HFF-Myc (cell line): ENCODE data around the gene VPS18.

Experiments
- DNase-seq: peaks from one replicate; pipeline ENCODE4 v3.0.0-alpha.2; 2011; ENCODE audit warnings: low read depth; ENCODE audit errors: extremely low read depth
- H3K4me3 ChIP-seq: replicated peaks from 2 replicates; pipeline ENCODE4 v1.5.1; 2011; ENCODE audit warnings: low read depth, mild to moderate bottlenecking, control low read depth, low read length
- CTCF ChIP-seq: IDR thresholded peaks from 2 replicates; pipeline ENCODE4 v1.5.1; 2012; ENCODE audit warnings: mild to moderate bottlenecking, low read depth, low read length, control low read depth; ENCODE audit errors: missing control alignments

Gene VPS18

GRCh38 chr15:40930430-40931299, 36.4 kb downstream of the VPS18 start:
- peak; percentile 73 for TF ChIP-seq CTCF
- DNase-seq = no peak
- peak overlapping the region; percentile 52 for H3K4me3 ChIP-seq

- no peak for TF ChIP-seq CTCF
- DNase-seq = no peak
- peak overlapping the region; percentile 52 for H3K4me3 ChIP-seq
Measured at GRCh38 chr15:40931300-40932142, 37.3 kb downstream of the VPS18 start.

GRCh38 chr15:40932156-40932555, 37.9 kb downstream of the VPS18 start:
- H3K4me3 ChIP-seq = no peak overlapping the region
- no peak for DNase-seq
- TF ChIP-seq CTCF = no peak

- no peak for TF ChIP-seq CTCF
- no peak for DNase-seq
Measured at GRCh38 chr15:40932649-40933516, 38.6 kb downstream of the VPS18 start.

GRCh38 chr15:40933517-40933902, 39.3 kb downstream of the VPS18 start:
- no peak overlapping the region for H3K4me3 ChIP-seq
- TF ChIP-seq CTCF = no peak
- no peak for DNase-seq

More at GRCh38 chr15:40932649-40933516, 38.6 kb downstream of the VPS18 start:
- no peak overlapping the region for H3K4me3 ChIP-seq

- TF ChIP-seq CTCF = no peak
- DNase-seq = no peak
- no peak overlapping the region for H3K4me3 ChIP-seq
Measured at GRCh38 chr15:40934457-40934856, 40.2 kb downstream of the VPS18 start.
